Bronchial epithelial cell (primary cell): ENCODE data around the gene ETV6. TPM values are rescaled to one million over a fixed set of nuclear protein-coding genes. Genes with fewer than 3 reads are reported as not detected.

Experiments
- DNase-seq: peaks from one replicate; pipeline ENCODE4 v3.0.0-alpha.2; 2010; ENCODE audit warnings: low read depth
- FAIRE-seq: peaks from 2 replicates; lab custom pipeline; 2011; peaks lifted over from hg19 to GRCh38; lab: Jason Lieb, UNC
- H3K27me3 ChIP-seq: 2 replicates; pipeline ENCODE4 v1.5.1; 2011; ENCODE audit warnings: low read length; ENCODE audit not compliant: control insufficient read depth, insufficient read depth
- H3K36me3 ChIP-seq: 2 replicates; pipeline ENCODE4 v1.5.1; 2011; ENCODE audit warnings: low read length; ENCODE audit not compliant: control insufficient read depth, insufficient read depth
- H3K4me3 ChIP-seq: 2 replicates; pipeline ENCODE4 v1.5.1; 2011; ENCODE audit warnings: mild to moderate bottlenecking, low read depth, low read length, control low read depth
- total RNA-seq: library from RNA; depleted of rRNA; stranded (reverse); fragments of >200 nt; gene quantifications from 2 replicates; pipeline ENCODE4 v1.2.1, GENCODE V29; 2014
- TF ChIP-seq, protein P1 (sequence below): IDR thresholded peaks from 2 replicates; pipeline ENCODE4 v1.5.1; 2011; ENCODE audit warnings: mild to moderate bottlenecking, moderate library complexity, low read length, control low read depth, inconsistent platforms; ENCODE audit not compliant: insufficient read depth, severe bottlenecking

The ETV6 gene
- total RNA-seq, 1 donor from 2014 or later: 2.6 TPM

DNA sequence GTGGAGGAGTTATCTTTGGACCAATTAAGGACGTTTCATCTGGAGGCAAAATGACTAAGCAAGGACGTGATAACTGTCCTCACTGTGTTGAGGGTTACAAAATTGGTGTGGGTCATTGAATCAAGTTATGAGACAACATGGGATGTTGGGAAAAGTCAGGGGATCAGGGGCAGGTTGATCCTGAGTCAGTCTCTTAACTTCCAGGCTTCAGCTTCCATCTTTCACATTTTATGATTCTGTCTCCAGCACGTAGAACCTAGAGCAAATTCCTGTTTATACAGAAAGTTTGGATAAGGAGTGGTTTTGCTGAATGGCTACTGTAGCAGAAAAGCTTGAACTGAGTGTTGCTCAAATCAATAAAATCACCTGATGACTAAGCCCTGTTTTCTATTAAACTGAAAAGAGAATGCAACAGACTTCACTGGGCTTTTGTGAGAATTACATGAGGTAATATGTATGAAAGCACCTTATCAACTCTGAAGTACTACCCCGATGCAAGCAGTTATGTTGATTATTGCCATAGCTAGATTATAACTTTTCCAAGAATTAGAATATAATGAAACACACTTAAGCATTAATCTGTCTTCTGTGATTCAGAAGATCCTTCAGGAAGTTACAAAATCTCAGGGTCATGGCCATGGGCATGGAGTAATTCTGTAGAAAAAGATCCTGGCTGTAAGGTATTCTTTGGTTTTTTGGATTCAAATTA is 184.8 kb downstream of the ETV6 start:
- Histone ChIP-seq H3K36me3 (no peaks in the 10 kb centered on the region), H3K4me3 (no peak overlapping the region), H3K27me3 (no peaks in the 10 kb centered on the region)
- peak; percentile 54 for DNase-seq
- TF ChIP-seq, protein P1, sequence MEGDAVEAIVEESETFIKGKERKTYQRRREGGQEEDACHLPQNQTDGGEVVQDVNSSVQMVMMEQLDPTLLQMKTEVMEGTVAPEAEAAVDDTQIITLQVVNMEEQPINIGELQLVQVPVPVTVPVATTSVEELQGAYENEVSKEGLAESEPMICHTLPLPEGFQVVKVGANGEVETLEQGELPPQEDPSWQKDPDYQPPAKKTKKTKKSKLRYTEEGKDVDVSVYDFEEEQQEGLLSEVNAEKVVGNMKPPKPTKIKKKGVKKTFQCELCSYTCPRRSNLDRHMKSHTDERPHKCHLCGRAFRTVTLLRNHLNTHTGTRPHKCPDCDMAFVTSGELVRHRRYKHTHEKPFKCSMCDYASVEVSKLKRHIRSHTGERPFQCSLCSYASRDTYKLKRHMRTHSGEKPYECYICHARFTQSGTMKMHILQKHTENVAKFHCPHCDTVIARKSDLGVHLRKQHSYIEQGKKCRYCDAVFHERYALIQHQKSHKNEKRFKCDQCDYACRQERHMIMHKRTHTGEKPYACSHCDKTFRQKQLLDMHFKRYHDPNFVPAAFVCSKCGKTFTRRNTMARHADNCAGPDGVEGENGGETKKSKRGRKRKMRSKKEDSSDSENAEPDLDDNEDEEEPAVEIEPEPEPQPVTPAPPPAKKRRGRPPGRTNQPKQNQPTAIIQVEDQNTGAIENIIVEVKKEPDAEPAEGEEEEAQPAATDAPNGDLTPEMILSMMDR: no peak
- no peak for FAIRE-seq

DNA sequence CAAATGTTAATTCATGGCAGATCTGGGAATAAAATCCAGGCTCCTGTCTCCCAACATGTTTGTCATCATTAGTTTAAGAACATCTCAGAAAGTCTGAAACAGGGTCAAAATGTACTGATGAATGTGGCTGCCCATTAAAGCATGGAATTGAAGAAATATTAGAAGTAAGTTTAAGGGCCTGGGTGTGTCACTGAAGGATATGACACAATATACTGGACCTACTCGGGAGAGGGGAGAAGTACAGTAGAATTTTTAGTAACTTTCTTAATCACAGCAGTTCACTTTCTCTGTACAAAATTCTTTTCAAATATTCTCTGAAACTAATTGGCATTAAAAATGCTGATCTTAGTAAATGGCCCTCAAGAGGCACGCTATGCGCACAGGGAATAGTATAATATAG is 185.5 kb downstream of the ETV6 start:
- no peak for FAIRE-seq
- H3K36me3 ChIP-seq: no peaks in the 10 kb centered on the region
- H3K4me3 ChIP-seq: no peak overlapping the region
- no peaks in the 10 kb centered on the region for H3K27me3 ChIP-seq
- no peak for DNase-seq
- TF ChIP-seq, protein P1: no peak

DNA sequence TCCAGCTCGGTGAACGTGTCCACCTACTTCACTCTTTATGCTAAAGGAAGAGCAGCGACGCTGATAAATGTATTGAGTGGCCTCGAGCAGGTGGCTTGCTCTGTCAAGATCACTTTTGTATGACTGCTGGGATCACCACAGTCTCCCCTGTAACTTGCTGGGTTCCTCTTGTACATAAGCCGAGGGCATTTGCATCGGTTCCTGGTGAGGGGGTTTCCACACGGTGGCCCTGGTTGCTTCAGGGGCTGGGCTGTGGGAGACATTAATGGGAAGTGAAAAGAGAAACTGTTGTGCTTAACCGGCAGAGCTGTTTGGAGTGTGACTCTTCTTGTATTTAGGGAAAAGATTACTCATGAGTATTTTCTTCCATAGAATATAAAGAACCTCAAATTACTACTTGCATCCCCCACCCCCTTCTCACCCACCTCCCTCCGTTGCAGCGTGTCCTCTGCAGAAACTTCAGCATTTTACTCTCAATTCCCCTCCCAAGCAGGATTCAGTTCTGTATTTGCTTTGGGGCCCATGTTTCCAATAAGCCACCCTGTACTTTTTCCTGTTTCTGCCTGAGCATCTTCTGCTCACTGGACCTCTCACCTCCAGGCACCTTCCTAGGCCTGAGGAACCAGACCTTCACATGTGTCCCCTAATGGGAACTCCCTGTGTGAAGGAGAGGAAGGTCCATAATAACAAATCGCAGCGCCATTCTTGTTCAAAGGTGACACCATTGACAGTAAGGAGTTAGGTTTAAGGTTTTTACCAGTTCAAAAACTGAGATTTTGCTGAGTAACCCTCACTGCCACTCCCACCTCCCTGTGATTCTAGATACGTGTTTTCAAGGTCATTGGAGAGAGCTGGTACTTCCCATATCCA is 187.0 kb downstream of the ETV6 start:
- DNase-seq (no peak), FAIRE-seq (no peak)
- Histone ChIP-seq H3K4me3 (no peak overlapping the region), H3K27me3 (no peaks in the 10 kb centered on the region), H3K36me3 (no peaks in the 10 kb centered on the region)
- TF ChIP-seq, protein P1: no peak

DNA sequence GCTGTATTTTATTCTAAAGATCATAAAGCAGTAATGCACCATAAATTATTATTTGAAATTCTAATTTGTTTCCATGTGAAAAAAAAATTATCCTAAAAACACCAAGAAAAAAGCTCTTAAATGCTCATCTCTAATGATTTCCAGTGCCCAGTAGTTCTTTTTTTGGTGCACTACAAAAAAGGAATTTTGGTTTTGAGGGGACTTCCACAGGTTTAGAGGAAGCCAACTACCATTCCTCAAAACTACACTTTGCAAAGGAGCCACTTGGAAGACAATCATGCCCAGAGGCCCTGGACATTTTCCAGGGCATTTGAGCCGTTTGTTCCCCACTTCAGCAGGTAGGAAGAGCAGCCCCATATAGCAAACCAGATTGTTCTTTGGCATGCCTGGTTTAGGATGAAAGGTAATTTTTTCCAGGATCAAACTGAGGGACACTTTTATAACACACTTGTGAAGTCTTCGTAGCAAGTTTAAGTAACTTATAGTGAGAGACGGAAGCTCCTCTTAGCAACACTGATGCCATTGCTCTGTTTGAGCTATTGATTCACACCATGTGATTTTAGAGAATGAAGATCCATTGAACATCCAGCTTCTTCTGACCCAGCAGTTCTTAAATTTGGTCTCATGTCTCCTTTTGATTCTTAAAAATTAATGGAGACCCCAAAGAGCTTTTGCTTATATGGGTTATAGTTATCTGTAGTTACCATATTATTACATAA is 187.9 kb downstream of the ETV6 start:
- TF ChIP-seq, protein P1: no peak
- FAIRE-seq: no peak

DNA sequence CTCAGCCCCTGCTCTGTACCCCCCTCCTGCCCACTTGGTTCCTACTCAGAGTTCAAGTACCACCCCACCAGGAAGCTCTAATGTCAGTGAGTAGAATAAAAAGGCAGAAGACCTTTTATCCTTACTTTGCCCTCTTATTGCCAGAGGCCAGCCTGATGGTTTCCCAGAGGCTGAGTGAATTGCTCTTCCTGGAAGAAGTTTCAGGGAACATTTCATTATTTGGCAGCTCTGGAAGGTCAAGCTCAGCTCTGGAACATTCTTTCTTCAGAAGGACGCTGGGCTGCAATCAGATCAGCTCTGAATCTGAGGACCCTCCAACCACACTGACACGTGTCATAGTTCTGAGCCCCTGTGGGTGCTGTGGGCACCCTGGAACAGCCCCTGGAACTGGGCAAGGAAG is 188.9 kb downstream of the ETV6 start:
- no peak for FAIRE-seq
- H3K27me3 ChIP-seq: no peaks in the 10 kb centered on the region
- TF ChIP-seq, protein P1: no peak
- no peak overlapping the region for H3K4me3 ChIP-seq
- DNase-seq: no peak
- H3K36me3 ChIP-seq: no peaks in the 10 kb centered on the region

More for the DNA sequence above, 187.9 kb downstream of the ETV6 start:
- no peak overlapping the region for H3K4me3 ChIP-seq
- H3K27me3 ChIP-seq: no peaks in the 10 kb centered on the region
- no peak for DNase-seq
- H3K36me3 ChIP-seq: no peaks in the 10 kb centered on the region
